Stimulated activated effector memory CD8-positive, alpha-beta T cell treated with anti-CD3 and anti-CD28 coated beads, Interleukin-12 subunit alpha, Interleukin-12 subunit beta, amount 100 ng/mL, for 72 hours (primary cell): Measurements from ENCODE around the gene EDEM2.
"Not testable (repeated sequence)": the region's sequence is repeated elsewhere in the genome, so short reads cannot be mapped to it uniquely, and the experiment has no call there.

Experiments
- ATAC-seq: fragments of 150-1000 bp; cut with Tn5 transposase; 2 replicates; pipeline ENCODE4 v1.10.0; 2021
- DNase-seq, 2 donors: peaks; one replicate each; pipeline ENCODE4 v3.0.0; 2021 to 2022; ENCODE audit warnings: low spot score in 2 of 2
- H3K27ac Mint-ChIP-seq: one replicate; pipeline ENCODE4 v1.8.0; 2022; ENCODE audit warnings: mild to moderate bottlenecking, mixed read lengths
- H3K36me3 Mint-ChIP-seq: one replicate; pipeline ENCODE4 v1.8.0; 2022; ENCODE audit warnings: mild to moderate bottlenecking, mixed read lengths
- H3K4me1 Mint-ChIP-seq: one replicate; pipeline ENCODE4 v1.8.0; 2022; ENCODE audit warnings: mixed read lengths
- H3K4me3 Mint-ChIP-seq: one replicate; pipeline ENCODE4 v1.8.0; 2022; ENCODE audit warnings: mild to moderate bottlenecking, mixed read lengths
- H3K9me3 Mint-ChIP-seq: one replicate; pipeline ENCODE4 v1.8.0; 2022; ENCODE audit warnings: mixed read lengths

EDEM2 gene

GRCh38 chr20:35088231-35089145 lies 58.6 kb downstream of the EDEM2 start:
- Mint-ChIP-seq H3K4me3 (no peak overlapping the region), H3K36me3 (peaks cover 62% of the 10 kb centered on the region), H3K9me3 (no peaks in the 10 kb centered on the region), H3K27ac (peak overlapping the region; percentile 17), H3K4me1 (peaks cover 62% of the 10 kb centered on the region)
- ATAC-seq (no peak), DNase-seq (no peak)

GRCh38 chr20:35087791-35088190 lies 59.3 kb downstream of the EDEM2 start:
- peak overlapping the region; percentile 17 for H3K27ac Mint-ChIP-seq
- H3K4me3 Mint-ChIP-seq: no peak overlapping the region
- peaks cover 60% of the 10 kb centered on the region for H3K4me1 Mint-ChIP-seq
- peak in 1 of 2 donors; percentile 28 for DNase-seq
- peaks cover 65% of the 10 kb centered on the region for H3K36me3 Mint-ChIP-seq
- no peak for ATAC-seq
- no peaks in the 10 kb centered on the region for H3K9me3 Mint-ChIP-seq

- DNase-seq (peak in 1 of 2 donors; percentile 41), ATAC-seq (no peak)
- H3K4me1 Mint-ChIP-seq: peaks cover 63% of the 10 kb centered on the region
- H3K27ac Mint-ChIP-seq: peak overlapping the region; percentile 17
- H3K9me3 Mint-ChIP-seq: no peaks in the 10 kb centered on the region
- H3K4me3 Mint-ChIP-seq: no peak overlapping the region
- H3K36me3 Mint-ChIP-seq: peaks cover 63% of the 10 kb centered on the region
Observed at GRCh38 chr20:35087355-35087754, 59.8 kb downstream of the EDEM2 start.

GRCh38 chr20:35085477-35086225 lies 61.5 kb downstream of the EDEM2 start:
- no peak overlapping the region for H3K4me3 Mint-ChIP-seq

GRCh38 chr20:35084998-35085397 lies 62.1 kb downstream of the EDEM2 start:
- peaks cover 52% of the 10 kb centered on the region for H3K4me1 Mint-ChIP-seq
- no peak for ATAC-seq
- DNase-seq: no peak
- no peaks in the 10 kb centered on the region for H3K9me3 Mint-ChIP-seq
- H3K36me3 Mint-ChIP-seq: peaks cover 57% of the 10 kb centered on the region
- H3K27ac Mint-ChIP-seq: peak overlapping the region; percentile 58
- H3K4me3 Mint-ChIP-seq: no peak overlapping the region

More at GRCh38 chr20:35085477-35086225, 61.5 kb downstream of the EDEM2 start:
- DNase-seq (peak in 1 of 2 donors; percentile 52), ATAC-seq (peak; percentile 97)
- H3K27ac Mint-ChIP-seq: peak overlapping the region; percentile 58
- H3K9me3 Mint-ChIP-seq: no peaks in the 10 kb centered on the region
- H3K4me1 Mint-ChIP-seq: peaks cover 56% of the 10 kb centered on the region
- H3K36me3 Mint-ChIP-seq: peaks cover 57% of the 10 kb centered on the region

- not testable (repeated sequence) for H3K9me3 Mint-ChIP-seq, ATAC-seq, DNase-seq
- peak overlapping the region; percentile 87 for H3K27ac Mint-ChIP-seq
- H3K36me3 Mint-ChIP-seq: peaks cover 71% of the 10 kb centered on the region
- peak overlapping the region; percentile 33 for H3K4me3 Mint-ChIP-seq
- peaks cover 42% of the 10 kb centered on the region for H3K4me1 Mint-ChIP-seq
Observed at GRCh38 chr20:35080348-35080642, 66.8 kb downstream of the EDEM2 start.

GRCh38 chr20:35079472-35080347 lies 67.4 kb downstream of the EDEM2 start:
- peak overlapping the region; percentile 33 for H3K4me3 Mint-ChIP-seq
- H3K4me1 Mint-ChIP-seq: peaks cover 36% of the 10 kb centered on the region
- H3K36me3 Mint-ChIP-seq: peaks cover 77% of the 10 kb centered on the region
- DNase-seq (no peak), ATAC-seq (peak; percentile 51)
- H3K27ac Mint-ChIP-seq: peak overlapping the region; percentile 87
- no peaks in the 10 kb centered on the region for H3K9me3 Mint-ChIP-seq

GRCh38 chr20:35077872-35078271 lies 69.3 kb downstream of the EDEM2 start:
- peaks cover 35% of the 10 kb centered on the region for H3K4me1 Mint-ChIP-seq
- H3K27ac Mint-ChIP-seq: peak overlapping the region; percentile 16
- DNase-seq (no peak), ATAC-seq (no peak)
- peaks cover 72% of the 10 kb centered on the region for H3K36me3 Mint-ChIP-seq
- H3K9me3 Mint-ChIP-seq: no peaks in the 10 kb centered on the region
- no peak overlapping the region for H3K4me3 Mint-ChIP-seq

- Mint-ChIP-seq H3K9me3 (no peaks in the 10 kb centered on the region), H3K36me3 (peaks cover 72% of the 10 kb centered on the region), H3K27ac (peak overlapping the region; percentile 16), H3K4me3 (no peak overlapping the region), H3K4me1 (peaks cover 31% of the 10 kb centered on the region)
- ATAC-seq (no peak), DNase-seq (no peak)
Observed at GRCh38 chr20:35077341-35077740, 69.8 kb downstream of the EDEM2 start.

- peaks cover 55% of the 10 kb centered on the region for H3K4me1 Mint-ChIP-seq
- peaks cover 57% of the 10 kb centered on the region for H3K36me3 Mint-ChIP-seq
- H3K9me3 Mint-ChIP-seq, DNase-seq, H3K4me3 Mint-ChIP-seq, ATAC-seq, H3K27ac Mint-ChIP-seq: not testable (repeated sequence)
Observed at GRCh38 chr20:35071436-35072153, 75.5 kb downstream of the EDEM2 start.

- no peaks in the 10 kb centered on the region for H3K9me3 Mint-ChIP-seq
- ATAC-seq (no peak), DNase-seq (no peak)
- H3K27ac Mint-ChIP-seq: no peak overlapping the region
- H3K36me3 Mint-ChIP-seq: peaks cover 67% of the 10 kb centered on the region
- peaks cover 81% of the 10 kb centered on the region for H3K4me1 Mint-ChIP-seq
- H3K4me3 Mint-ChIP-seq: no peak overlapping the region
Observed at GRCh38 chr20:35066194-35066593, 80.9 kb downstream of the EDEM2 start.
